DMS 273 (cell line): ENCODE measurements around the gene SPDYC.

Experiments
- DNase-seq: peaks from one replicate; lab custom pipeline; 2025; ENCODE audit not compliant: unreplicated experiment; lab: John Stamatoyannopoulos, UW

Gene SPDYC

GRCh38 chr11:65170058-65170534, at the start of gene SPDYC:
TSS of gene SPDYC (plus strand) at chr11:65170233. CDS start at chr11:65171358, 1,125 bp downstream.
- DNase-seq = no peak

- no peak for DNase-seq
Observed at GRCh38 chr11:65120831-65121230, 49.2 kb upstream of the SPDYC start.

GRCh38 chr11:65121447-65121864, 48.6 kb upstream of the SPDYC start:
- no peak for DNase-seq

- DNase-seq = peak; percentile 97
Observed at GRCh38 chr11:65121865-65122696, 48.0 kb upstream of the SPDYC start, which contains the start of the genes FAU and MRPL49. TSS of gene FAU (minus strand) at chr11:65122134. CDS start at chr11:65121813, 321 bp downstream. TSS of gene MRPL49 (plus strand) at chr11:65122321. CDS start at chr11:65122347, 26 bp downstream.

- no peak for DNase-seq
Observed at GRCh38 chr11:65124480-65125196, 45.4 kb upstream of the SPDYC start.

- no peak for DNase-seq
Observed at GRCh38 chr11:65125197-65126056, 44.6 kb upstream of the SPDYC start.

- no peak for DNase-seq
Observed at GRCh38 chr11:65126624-65127274, 43.3 kb upstream of the SPDYC start.

GRCh38 chr11:65127473-65128181, 42.4 kb upstream of the SPDYC start:
- DNase-seq = no peak

- DNase-seq = no peak
Observed at GRCh38 chr11:65128182-65129145, 41.6 kb upstream of the SPDYC start.

GRCh38 chr11:65129649-65130441, 40.2 kb upstream of the SPDYC start:
- DNase-seq = peak; percentile 37

GRCh38 chr11:65130631-65131416, 39.2 kb upstream of the SPDYC start:
- DNase-seq = no peak

GRCh38 chr11:65131417-65131776, 38.6 kb upstream of the SPDYC start:
- no peak for DNase-seq

GRCh38 chr11:65131895-65132237, 38.2 kb upstream of the SPDYC start:
- DNase-seq = no peak

- DNase-seq = no peak
Observed at GRCh38 chr11:65132238-65132987, 37.6 kb upstream of the SPDYC start.

- no peak for DNase-seq
Observed at GRCh38 chr11:65132988-65133700, 36.9 kb upstream of the SPDYC start.

GRCh38 chr11:65133724-65134123, 36.3 kb upstream of the SPDYC start:
- DNase-seq = no peak
